Right ventricle myocardium inferior (tissue), 1 donor: ENCODE data around the gene LDHA. TPM values are rescaled to one million over a fixed set of nuclear protein-coding genes. Genes with fewer than 3 reads are reported as not detected.
"Not testable (repeated sequence)": the region's sequence is repeated elsewhere in the genome, so short reads cannot be mapped to it uniquely, and the experiment has no call there.

Source experiments
- ATAC-seq: fragments of 200-7000 bp; cut with Tn5 transposase; one replicate; pipeline ENCODE4 v1.9.1; 2020; ENCODE audit warnings: mild to moderate bottlenecking, moderate library complexity
- DNase-seq: peaks from one replicate; pipeline ENCODE4 v3.0.0; 2021; ENCODE audit errors: missing footprints
- intact Hi-C: fragments of 100-400 bp; cut with DNase I; formaldehyde crosslinking; loops from one replicate; pipeline ENCODE4 v1.11.0; 2022
- total RNA-seq: library from RNA; stranded (reverse); fragmentation: NEBNext Ultra II Directional; extraction: Animal tissue kit (Norgen Biotek cat#: 25700); gene quantifications from one replicate; pipeline ENCODE4 v1.2.1, GENCODE V29; 2021
- donor health status: DM: no; HTN: yes; CAD: no; lungs with severe emphysema.

The LDHA gene
- total RNA-seq, 1 donor from 2014 or later = 424 TPM

GRCh38 chr11:18392434-18393321 is 1.7 kb upstream of the LDHA start:
- no peak for ATAC-seq
- intact Hi-C loops = loop anchor here (10.0 kb wide), 2 partner anchors 242 to 312 kb away; partner anchors contain the start of gene SPTY2D1

GRCh38 chr11:18393581-18394274 is 635 bp upstream of the LDHA start:
- intact Hi-C loops = loop anchor here (1.0 to 10.0 kb wide), 4 partner anchors 9 to 311 kb away; partner anchors contain the start of genes SPTY2D1 and TSG101
- ATAC-seq (no peak), DNase-seq (no peak)

More at GRCh38 chr11:18392434-18393321, 1.7 kb upstream of the LDHA start:
- no peak for DNase-seq

- no peak for DNase-seq
- intact Hi-C loops = loop anchor here (1.0 to 10.0 kb wide), 4 partner anchors 11 to 310 kb away; partner anchors contain the start of genes SPTY2D1 and TSG101
Observed at GRCh38 chr11:18394928-18395734, 768 bp downstream of the LDHA start.

GRCh38 chr11:18395735-18396504 is 1.6 kb downstream of the LDHA start:
- peak; percentile 96 for ATAC-seq
- DNase-seq = peak; percentile 100
- intact Hi-C loops = loop anchor here (1.0 to 10.0 kb wide), 4 partner anchors 74 to 309 kb away; partner anchors contain the start of genes GTF2H1, HPS5, SPTY2D1 and TSG101

More at GRCh38 chr11:18394928-18395734, 768 bp downstream of the LDHA start:
- peak; percentile 0 for ATAC-seq

GRCh38 chr11:18397921-18398320 is 3.6 kb downstream of the LDHA start:
- intact Hi-C loops = loop anchor here (10.0 kb wide), 2 partner anchors 237 to 307 kb away; partner anchors contain the start of gene SPTY2D1
- no peak for ATAC-seq
- no peak for DNase-seq

- intact Hi-C loops, DNase-seq, ATAC-seq: not testable (repeated sequence)
Observed at GRCh38 chr11:18401077-18401476, 6.7 kb downstream of the LDHA start.

- intact Hi-C loops = no loop called here
- ATAC-seq = no peak
Observed at GRCh38 chr11:18404062-18404461, 9.7 kb downstream of the LDHA start.

GRCh38 chr11:18407400-18407799 is 13.0 kb downstream of the LDHA start:
- DNase-seq, intact Hi-C loops, ATAC-seq: not testable (repeated sequence)

More at GRCh38 chr11:18404062-18404461, 9.7 kb downstream of the LDHA start:
- DNase-seq = no peak

- peak; percentile 32 for ATAC-seq
- no peak for DNase-seq
- intact Hi-C loops = no loop called here
Observed at GRCh38 chr11:18408558-18409291, 14.4 kb downstream of the LDHA start.

- ATAC-seq = no peak
- no peak for DNase-seq
- intact Hi-C loops = no loop called here
Observed at GRCh38 chr11:18416459-18416858, 22.1 kb downstream of the LDHA start.

GRCh38 chr11:18419040-18419439 is 24.7 kb downstream of the LDHA start:
- DNase-seq (no peak), ATAC-seq (no peak)
- intact Hi-C loops = no loop called here

GRCh38 chr11:18420067-18420466 is 25.7 kb downstream of the LDHA start:
- intact Hi-C loops = no loop called here
- DNase-seq (no peak), ATAC-seq (no peak)

GRCh38 chr11:18427240-18427639 is 32.9 kb downstream of the LDHA start:
- ATAC-seq (no peak), DNase-seq (no peak)
- intact Hi-C loops = no loop called here

- intact Hi-C loops = no loop called here
- DNase-seq = no peak
- ATAC-seq = no peak
Observed at GRCh38 chr11:18429332-18429731, 35.0 kb downstream of the LDHA start.

- ATAC-seq (no peak), DNase-seq (no peak)
- intact Hi-C loops = no loop called here
Observed at GRCh38 chr11:18438691-18439090, 44.3 kb downstream of the LDHA start.

- intact Hi-C loops = no loop called here
- DNase-seq (no peak), ATAC-seq (no peak)
Observed at GRCh38 chr11:18449251-18449650, 54.9 kb downstream of the LDHA start.

- intact Hi-C loops = no loop called here
- DNase-seq (no peak), ATAC-seq (no peak)
Observed at GRCh38 chr11:18452927-18453326, 58.6 kb downstream of the LDHA start.
